NCI-H1417 treated with DMSO at 0.1 percent for 48 hours (cell line): Measurements from ENCODE around the gene RIF1.

Experiments
- DNase-seq: peaks from one replicate; lab custom pipeline; 2025; lab: John Stamatoyannopoulos, UW

Gene RIF1

GRCh38 chr2:151522556-151522955, 112.9 kb downstream of the RIF1 start:
- DNase-seq: no peak

GRCh38 chr2:151523850-151524249, 114.1 kb downstream of the RIF1 start:
- DNase-seq: no peak

- no peak for DNase-seq
These were observed 116.2 kb downstream of the RIF1 start for GRCh38 chr2:151525821-151526373.

- DNase-seq: no peak
These were observed 116.9 kb downstream of the RIF1 start for GRCh38 chr2:151526572-151527090.
